ENCODE data around the gene SH2B3. TPM values are rescaled to one million over a fixed set of nuclear protein-coding genes. Genes with fewer than 3 reads are reported as not detected.
A peak's percentile ranks its signal among the peaks of the same experiment; 100 is the strongest.
"Not testable (repeated sequence)": the region's sequence is repeated elsewhere in the genome, so short reads cannot be mapped to it uniquely, and the experiment has no call there.

The SH2B3 gene
- total and polyA plus RNA-seq, 7 experiments from 2014 or later, result 3.5 to 71.4 (median 19.7) TPM

- DNase-seq, result no peak
- Histone ChIP-seq H3K4me3 (ENCODE audit: low read length) (no peak overlapping the region), H3K27me3 (ENCODE audit: control insufficient read depth in 2 of 2, insufficient read depth in 2 of 2, low read length in 2 of 2) (no peaks in the 10 kb centered on the region), H3K4me1 (ENCODE audit: control insufficient read depth in 2 of 2, insufficient read depth in 2 of 2, low read length in 2 of 2) (peaks cover 0 to 3% of the 10 kb centered on the region in 2 donors), H3K9me3 (ENCODE audit: control insufficient read depth in 2 of 3, low read length in 3 of 3) (no peaks in the 10 kb centered on the region), H3K36me3 (ENCODE audit: control insufficient read depth in 2 of 3, insufficient read depth in 3 of 3, low read length in 3 of 3) (no peaks in the 10 kb centered on the region), H3K27ac (ENCODE audit: low read depth, low read length) (no peak overlapping the region)
- ChIA-PET POLR2A (interaction anchor here (1.1 to 2.1 kb wide), 5 partner anchors 9 to 61 kb away, joined by 5 to 11 read pairs (median 5); no protein-coding TSS in a partner anchor), CTCF (interaction anchor here (0.6 to 13.9 kb wide), 21 partner anchors 9 to 685 kb away, joined by 3 to 462 read pairs (median 7); no protein-coding TSS in a partner anchor)
- Mint-ChIP-seq H3K36me3 (no peaks in the 10 kb centered on the region), H3K27ac (no peak overlapping the region), H3K4me1 (peaks cover 0 to 22% (median 10%) of the 10 kb centered on the region in 7 donors), H3K27me3 (no peaks in the 10 kb centered on the region), H3K9me3 (no peaks in the 10 kb centered on the region), H3K4me3 (no peak overlapping the region)
- intact Hi-C loops (cut with micrococcal nuclease), result no loop called here
- ATAC-seq, result no peak
These were observed 10.2 kb upstream of the SH2B3 start for GRCh38 chr12:111395336-111396187.

GRCh38 chr12:111396271-111396670, 9.5 kb upstream of the SH2B3 start:
- H3K27ac ChIP-seq (ENCODE audit: low read depth, low read length); H3K27me3 ChIP-seq (ENCODE audit: control insufficient read depth in 2 of 2, insufficient read depth in 2 of 2, low read length in 2 of 2); H3K9me3 ChIP-seq (ENCODE audit: control insufficient read depth in 2 of 3, low read length in 3 of 3); H3K9me3 Mint-ChIP-seq; H3K4me3 Mint-ChIP-seq; H3K4me1 ChIP-seq (ENCODE audit: control insufficient read depth in 2 of 2, insufficient read depth in 2 of 2, low read length in 2 of 2); H3K36me3 ChIP-seq (ENCODE audit: control insufficient read depth in 2 of 3, insufficient read depth in 3 of 3, low read length in 3 of 3); intact Hi-C loops (cut with micrococcal nuclease); H3K4me3 ChIP-seq (ENCODE audit: low read length); H3K27me3 Mint-ChIP-seq; H3K36me3 Mint-ChIP-seq; DNase-seq; ATAC-seq: not testable (repeated sequence)
- Mint-ChIP-seq H3K27ac (peak overlapping the region in 1 of 9 donors; percentile 34), H3K4me1 (peaks cover 0 to 26% (median 10%) of the 10 kb centered on the region in 7 donors)
- ChIA-PET CTCF (interaction anchor here (0.6 to 13.9 kb wide), 26 partner anchors 8 to 277 kb away, joined by 3 to 462 read pairs (median 7); no protein-coding TSS in a partner anchor), POLR2A (interaction anchor here (0.9 to 2.1 kb wide), 7 partner anchors 8 to 70 kb away, joined by 3 to 11 read pairs (median 5); no protein-coding TSS in a partner anchor)

GRCh38 chr12:111396726-111397445, 8.8 kb upstream of the SH2B3 start:
- POLR2A ChIA-PET, result interaction anchor here (0.9 to 2.1 kb wide), 11 partner anchors 8 to 69 kb away, joined by 3 to 11 read pairs (median 5); no protein-coding TSS in a partner anchor
- Mint-ChIP-seq H3K4me1 (peaks cover 0 to 26% (median 10%) of the 10 kb centered on the region in 7 donors), H3K27me3 (no peaks in the 10 kb centered on the region), H3K27ac (peak overlapping the region in 6 of 9 donors; percentile 10 to 67 (median 43)), H3K36me3 (no peaks in the 10 kb centered on the region), H3K9me3 (no peaks in the 10 kb centered on the region), H3K4me3 (peak overlapping the region in 7 of 10 donors; percentile 32 to 67 (median 53))
- H3K9me3 ChIP-seq (ENCODE audit: control insufficient read depth in 2 of 3, low read length in 3 of 3), result no peaks in the 10 kb centered on the region
- no peaks in the 10 kb centered on the region for H3K27me3 ChIP-seq (ENCODE audit: control insufficient read depth in 2 of 2, insufficient read depth in 2 of 2, low read length in 2 of 2)
- H3K4me1 ChIP-seq (ENCODE audit: control insufficient read depth in 2 of 2, insufficient read depth in 2 of 2, low read length in 2 of 2), result peaks cover 0 to 3% of the 10 kb centered on the region in 2 donors
- ATAC-seq, result peak; percentile 86
- CTCF ChIA-PET, result interaction anchor here (0.6 to 13.9 kb wide), 32 partner anchors 8 to 285 kb away, joined by 3 to 462 read pairs (median 4); no protein-coding TSS in a partner anchor
- peak; percentile 76 to 95 (median 86) for DNase-seq
- no peaks in the 10 kb centered on the region for H3K36me3 ChIP-seq (ENCODE audit: control insufficient read depth in 2 of 3, insufficient read depth in 3 of 3, low read length in 3 of 3)
- intact Hi-C loops (cut with micrococcal nuclease), result loop anchor here (1.0 kb wide), 6 partner anchors 54 to 416 kb away; no protein-coding TSS in a partner anchor
- no peak overlapping the region for H3K27ac ChIP-seq (ENCODE audit: low read depth, low read length)
- no peak overlapping the region for H3K4me3 ChIP-seq (ENCODE audit: low read length)

- H3K27me3 ChIP-seq (ENCODE audit: control insufficient read depth in 2 of 2, insufficient read depth in 2 of 2, low read length in 2 of 2), result no peaks in the 10 kb centered on the region
- ChIA-PET CTCF (interaction anchor here (0.7 to 13.9 kb wide), 9 partner anchors 14 to 185 kb away, joined by 3 to 462 read pairs (median 4); no protein-coding TSS in a partner anchor), POLR2A (interaction anchor here (0.7 to 1.5 kb wide), 4 partner anchors 51 to 1007 kb away, joined by 3 to 9 read pairs (median 3); no protein-coding TSS in a partner anchor)
- H3K27ac Mint-ChIP-seq, result peak overlapping the region in 1 of 9 donors; percentile 39
- H3K4me1 ChIP-seq (ENCODE audit: control insufficient read depth in 2 of 2, insufficient read depth in 2 of 2, low read length in 2 of 2), result peaks cover 4 to 9% of the 10 kb centered on the region in 2 donors
- H3K9me3 ChIP-seq (ENCODE audit: control insufficient read depth in 2 of 3, low read length in 3 of 3), result no peaks in the 10 kb centered on the region
- no peaks in the 10 kb centered on the region for H3K36me3 ChIP-seq (ENCODE audit: control insufficient read depth in 2 of 3, insufficient read depth in 3 of 3, low read length in 3 of 3)
- no peak overlapping the region for H3K4me3 ChIP-seq (ENCODE audit: low read length)
- H3K27me3 Mint-ChIP-seq, result no peaks in the 10 kb centered on the region
- no peaks in the 10 kb centered on the region for H3K36me3 Mint-ChIP-seq
- H3K27ac ChIP-seq (ENCODE audit: low read depth, low read length), result no peak overlapping the region
- no peak for ATAC-seq
- no peaks in the 10 kb centered on the region for H3K9me3 Mint-ChIP-seq
- H3K4me3 Mint-ChIP-seq, result peak overlapping the region in 1 of 10 donors; percentile 16
- no peak for DNase-seq
- peaks cover 7 to 35% (median 19%) of the 10 kb centered on the region in 7 donors for H3K4me1 Mint-ChIP-seq
- intact Hi-C loops (cut with micrococcal nuclease), result no loop called here
These were observed 7.2 kb upstream of the SH2B3 start for GRCh38 chr12:111398530-111398929.

GRCh38 chr12:111399741-111400404, 5.8 kb upstream of the SH2B3 start:
- H3K36me3 Mint-ChIP-seq; H3K27me3 Mint-ChIP-seq; H3K9me3 ChIP-seq (ENCODE audit: control insufficient read depth in 2 of 3, low read length in 3 of 3); H3K4me3 ChIP-seq (ENCODE audit: low read length); ATAC-seq; H3K9me3 Mint-ChIP-seq; H3K36me3 ChIP-seq (ENCODE audit: control insufficient read depth in 2 of 3, insufficient read depth in 3 of 3, low read length in 3 of 3); H3K27ac ChIP-seq (ENCODE audit: low read depth, low read length); DNase-seq; H3K27me3 ChIP-seq (ENCODE audit: control insufficient read depth in 2 of 2, insufficient read depth in 2 of 2, low read length in 2 of 2); H3K4me3 Mint-ChIP-seq: not testable (repeated sequence)
- POLR2A ChIA-PET, result interaction anchor here (0.7 kb wide), 1 partner anchor 112 kb away, joined by 3 read pairs; no protein-coding TSS in a partner anchor
- CTCF ChIA-PET, result interaction anchor here (0.6 to 13.9 kb wide), 5 partner anchors 12 to 640 kb away, joined by 3 to 462 read pairs (median 4); no protein-coding TSS in a partner anchor
- peaks cover 18 to 21% of the 10 kb centered on the region in 2 donors for H3K4me1 ChIP-seq (ENCODE audit: control insufficient read depth in 2 of 2, insufficient read depth in 2 of 2, low read length in 2 of 2)
- peak overlapping the region in 7 of 9 donors; percentile 32 to 82 (median 76) for H3K27ac Mint-ChIP-seq
- H3K4me1 Mint-ChIP-seq, result peaks cover 21 to 49% (median 31%) of the 10 kb centered on the region in 7 donors
- intact Hi-C loops (cut with micrococcal nuclease), result loop anchor here in 1 of 2 donors (10.0 kb wide), 1 partner anchor 655 kb away; the partner anchor contains the start of gene PPP1CC
